NT2/D1 (cell line): ENCODE results near the gene STK32B.

ENCODE experiments used
- YY1 ChIP-seq: IDR thresholded peaks from 2 replicates; pipeline ENCODE4 v1.6.1; 2011; ENCODE audit not compliant: insufficient read length, insufficient read depth
- ZNF274 ChIP-seq: IDR thresholded peaks from 2 replicates; pipeline ENCODE4 v1.6.1; 2011; ENCODE audit warnings: mild to moderate bottlenecking, low read depth, low read length

GRCh38 chr4:5470318-5471198 is 419.3 kb downstream of the STK32B start:
- TF ChIP-seq YY1 (no peak), ZNF274 (no peak)
